WTC11 (cell line): ENCODE data around the gene SERGEF. TPM values are rescaled to one million over a fixed set of nuclear protein-coding genes. Genes with fewer than 3 reads are reported as not detected.

ENCODE experiments used
- ATAC-seq: fragments of 200-7000 bp; cut with Tn5 transposase; 2 replicates; pipeline ENCODE4 v1.10.0; 2021; ENCODE audit warnings: mild to moderate bottlenecking, moderate library complexity
- CTCF ChIA-PET: fragments of 300-600 bp; sonication (Branson Sonifier 250); formaldehyde crosslinking; loops from one replicate; lab custom pipeline; 2021; ENCODE audit warnings: antibody characterized with exemption; lab: Charles Lee
- POLR2A ChIA-PET: fragments of 350-600 bp; sonication (Branson Sonifier 250); formaldehyde crosslinking; loops from one replicate; lab custom pipeline; 2021; ENCODE audit warnings: antibody characterized with exemption; lab: Charles Lee
- DNase-seq: peaks from one replicate; pipeline ENCODE4 v3.0.0; 2021; ENCODE audit warnings: low spot score
- H3K27ac Mint-ChIP-seq: 2 replicates; pipeline ENCODE4 v1.8.0; 2021; ENCODE audit warnings: mixed read lengths
- H3K27me3 Mint-ChIP-seq: 2 replicates; pipeline ENCODE4 v1.8.0; 2021; ENCODE audit warnings: low read depth, mild to moderate bottlenecking, moderate library complexity, mixed read lengths
- H3K36me3 Mint-ChIP-seq: 2 replicates; pipeline ENCODE4 v1.8.0; 2021; ENCODE audit warnings: mixed read lengths
- H3K4me1 Mint-ChIP-seq: 2 replicates; pipeline ENCODE4 v1.8.0; 2022; ENCODE audit warnings: mixed read lengths
- H3K4me3 Mint-ChIP-seq: 2 replicates; pipeline ENCODE4 v1.8.0; 2021; ENCODE audit warnings: mild to moderate bottlenecking, moderate library complexity, mixed read lengths
- H3K9me3 Mint-ChIP-seq: 2 replicates; pipeline ENCODE4 v1.8.0; 2021; ENCODE audit warnings: mixed read lengths
- ATF2 ChIP-seq: sonication (generic); formaldehyde crosslinking; IDR thresholded peaks from 2 replicates; pipeline ENCODE4 v1.8.1; 2022; ENCODE audit warnings: low read depth, missing genetic modification reagents, borderline replicate concordance
- CREM ChIP-seq: sonication (generic); formaldehyde crosslinking; IDR thresholded peaks from 2 replicates; pipeline ENCODE4 v1.8.1; 2022; ENCODE audit warnings: mild to moderate bottlenecking, missing genetic modification reagents, moderate library complexity
- GRHL2 ChIP-seq: fragments of 250-450 bp; sonication (Bioruptor Pico); IDR thresholded peaks from 2 replicates; pipeline ENCODE4 v1.8.0; 2022; ENCODE audit warnings: mild to moderate bottlenecking, moderate library complexity; ENCODE audit not compliant: insufficient replicate concordance, severe bottlenecking
- IRF1 ChIP-seq: sonication (generic); formaldehyde crosslinking; IDR thresholded peaks from 2 replicates; pipeline ENCODE4 v1.8.0; 2023; ENCODE audit warnings: missing genetic modification reagents
- KAT7 ChIP-seq: sonication (generic); formaldehyde crosslinking; IDR thresholded peaks from 2 replicates; pipeline ENCODE4 v1.8.1; 2023; ENCODE audit warnings: missing genetic modification reagents, mild to moderate bottlenecking, borderline replicate concordance
- NFATC4 ChIP-seq: fragments of 250-450 bp; sonication (Bioruptor Pico); IDR thresholded peaks from 2 replicates; pipeline ENCODE4 v1.9.0; 2021; ENCODE audit warnings: mild to moderate bottlenecking
- PRRX2 ChIP-seq: fragments of 250-450 bp; sonication (Bioruptor Pico); IDR thresholded peaks from 2 replicates; pipeline ENCODE4 v1.8.0; 2021; ENCODE audit warnings: mild to moderate bottlenecking
- RORB ChIP-seq: fragments of 250-450 bp; sonication (Bioruptor Pico); IDR thresholded peaks from 2 replicates; pipeline ENCODE4 v1.9.0; 2021; ENCODE audit warnings: mild to moderate bottlenecking
- SMAD4 ChIP-seq: sonication (generic); formaldehyde crosslinking; IDR thresholded peaks from 2 replicates; pipeline ENCODE4 v1.8.0; 2022; ENCODE audit warnings: mild to moderate bottlenecking, missing genetic modification reagents
- ZNF263 ChIP-seq: sonication (generic); formaldehyde crosslinking; IDR thresholded peaks from 2 replicates; pipeline ENCODE4 v1.8.1; 2022; ENCODE audit warnings: low read depth, mild to moderate bottlenecking, moderate library complexity, missing genetic modification reagents
- ZNF317 ChIP-seq: sonication (generic); formaldehyde crosslinking; IDR thresholded peaks from 2 replicates; pipeline ENCODE4 v1.8.1; 2023; ENCODE audit warnings: low read depth, mild to moderate bottlenecking, moderate library complexity, missing genetic modification reagents, borderline replicate concordance
- ZNF425 ChIP-seq: fragments of 250-450 bp; sonication (Bioruptor Pico); conservative IDR thresholded peaks from 2 replicates; pipeline ENCODE4 v1.9.0; 2021; ENCODE audit warnings: mild to moderate bottlenecking
- total RNA-seq: library from RNA; stranded (reverse); gene quantifications from 3 replicates; pipeline ENCODE4 v1.2.3, GENCODE V29; 2021
- TF ChIP-seq, protein P1 (sequence below): fragments of 250-450 bp; sonication (Bioruptor Pico); IDR thresholded peaks from 2 replicates; pipeline ENCODE4 v1.9.0; 2021; ENCODE audit warnings: mild to moderate bottlenecking
- TF ChIP-seq, protein P2 (sequence below): sonication (generic); formaldehyde crosslinking; IDR thresholded peaks from 2 replicates; pipeline ENCODE4 v1.8.0; 2022; ENCODE audit warnings: mild to moderate bottlenecking, missing genetic modification reagents
- TF ChIP-seq, protein P3 (sequence below): sonication (generic); formaldehyde crosslinking; IDR thresholded peaks from 2 replicates; pipeline ENCODE4 v1.8.1; 2023; ENCODE audit warnings: mild to moderate bottlenecking, missing genetic modification reagents
- TF ChIP-seq, protein P4 (sequence below): sonication (generic); formaldehyde crosslinking; IDR thresholded peaks from 2 replicates; pipeline ENCODE4 v1.8.1; 2023; ENCODE audit warnings: mild to moderate bottlenecking, missing genetic modification reagents, borderline replicate concordance

Gene SERGEF
- total RNA-seq, 1 experiment from 2014 or later, result 35.5 TPM

DNA sequence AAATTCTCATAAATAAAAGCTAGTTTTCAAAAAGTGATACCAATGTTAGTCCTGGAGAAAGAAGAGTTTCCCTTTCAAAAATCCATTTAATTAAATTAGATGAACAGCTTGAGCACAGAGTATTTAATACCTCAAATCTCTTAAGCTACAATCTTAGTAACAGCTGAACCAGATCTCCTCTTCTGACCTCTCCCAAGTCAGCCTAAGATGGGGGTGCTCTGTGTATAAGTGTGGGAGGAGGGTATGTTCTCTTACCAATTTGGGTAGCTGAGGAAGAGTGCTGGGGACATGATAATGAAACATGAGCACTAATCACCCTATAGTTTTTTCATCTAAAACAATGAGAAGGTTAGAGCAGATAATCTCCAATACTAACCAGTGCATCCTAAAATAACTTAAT, 23.6 kb upstream of the SERGEF start:
- Mint-ChIP-seq H3K4me3 (no peak overlapping the region), H3K36me3 (no peaks in the 10 kb centered on the region), H3K9me3 (no peaks in the 10 kb centered on the region), H3K27me3 (peaks cover 5% of the 10 kb centered on the region), H3K4me1 (no peaks in the 10 kb centered on the region), H3K27ac (no peak overlapping the region)
- POLR2A ChIA-PET, result no interaction called here
- no peak for ATAC-seq
- TF ChIP-seq, protein P1, sequence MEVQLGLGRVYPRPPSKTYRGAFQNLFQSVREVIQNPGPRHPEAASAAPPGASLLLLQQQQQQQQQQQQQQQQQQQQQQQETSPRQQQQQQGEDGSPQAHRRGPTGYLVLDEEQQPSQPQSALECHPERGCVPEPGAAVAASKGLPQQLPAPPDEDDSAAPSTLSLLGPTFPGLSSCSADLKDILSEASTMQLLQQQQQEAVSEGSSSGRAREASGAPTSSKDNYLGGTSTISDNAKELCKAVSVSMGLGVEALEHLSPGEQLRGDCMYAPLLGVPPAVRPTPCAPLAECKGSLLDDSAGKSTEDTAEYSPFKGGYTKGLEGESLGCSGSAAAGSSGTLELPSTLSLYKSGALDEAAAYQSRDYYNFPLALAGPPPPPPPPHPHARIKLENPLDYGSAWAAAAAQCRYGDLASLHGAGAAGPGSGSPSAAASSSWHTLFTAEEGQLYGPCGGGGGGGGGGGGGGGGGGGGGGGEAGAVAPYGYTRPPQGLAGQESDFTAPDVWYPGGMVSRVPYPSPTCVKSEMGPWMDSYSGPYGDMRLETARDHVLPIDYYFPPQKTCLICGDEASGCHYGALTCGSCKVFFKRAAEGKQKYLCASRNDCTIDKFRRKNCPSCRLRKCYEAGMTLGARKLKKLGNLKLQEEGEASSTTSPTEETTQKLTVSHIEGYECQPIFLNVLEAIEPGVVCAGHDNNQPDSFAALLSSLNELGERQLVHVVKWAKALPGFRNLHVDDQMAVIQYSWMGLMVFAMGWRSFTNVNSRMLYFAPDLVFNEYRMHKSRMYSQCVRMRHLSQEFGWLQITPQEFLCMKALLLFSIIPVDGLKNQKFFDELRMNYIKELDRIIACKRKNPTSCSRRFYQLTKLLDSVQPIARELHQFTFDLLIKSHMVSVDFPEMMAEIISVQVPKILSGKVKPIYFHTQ (CRISPR knock-in tag), result no peak
- TF ChIP-seq KAT7 (CRISPR knock-in tag) (no peak), ZNF263 (no peak), PRRX2 (CRISPR knock-in tag) (no peak), RORB (no peak), ZNF425 (no peak), NFATC4 (CRISPR knock-in tag) (no peak), GRHL2 (CRISPR knock-in tag) (no peak), CREM (no peak), ATF2 (CRISPR knock-in tag) (no peak), IRF1 (CRISPR knock-in tag) (no peak), ZNF317 (no peak), SMAD4 (CRISPR knock-in tag) (no peak)
- TF ChIP-seq, protein P2, sequence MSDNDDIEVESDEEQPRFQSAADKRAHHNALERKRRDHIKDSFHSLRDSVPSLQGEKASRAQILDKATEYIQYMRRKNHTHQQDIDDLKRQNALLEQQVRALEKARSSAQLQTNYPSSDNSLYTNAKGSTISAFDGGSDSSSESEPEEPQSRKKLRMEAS (CRISPR knock-in tag), result no peak
- TF ChIP-seq, protein P3, sequence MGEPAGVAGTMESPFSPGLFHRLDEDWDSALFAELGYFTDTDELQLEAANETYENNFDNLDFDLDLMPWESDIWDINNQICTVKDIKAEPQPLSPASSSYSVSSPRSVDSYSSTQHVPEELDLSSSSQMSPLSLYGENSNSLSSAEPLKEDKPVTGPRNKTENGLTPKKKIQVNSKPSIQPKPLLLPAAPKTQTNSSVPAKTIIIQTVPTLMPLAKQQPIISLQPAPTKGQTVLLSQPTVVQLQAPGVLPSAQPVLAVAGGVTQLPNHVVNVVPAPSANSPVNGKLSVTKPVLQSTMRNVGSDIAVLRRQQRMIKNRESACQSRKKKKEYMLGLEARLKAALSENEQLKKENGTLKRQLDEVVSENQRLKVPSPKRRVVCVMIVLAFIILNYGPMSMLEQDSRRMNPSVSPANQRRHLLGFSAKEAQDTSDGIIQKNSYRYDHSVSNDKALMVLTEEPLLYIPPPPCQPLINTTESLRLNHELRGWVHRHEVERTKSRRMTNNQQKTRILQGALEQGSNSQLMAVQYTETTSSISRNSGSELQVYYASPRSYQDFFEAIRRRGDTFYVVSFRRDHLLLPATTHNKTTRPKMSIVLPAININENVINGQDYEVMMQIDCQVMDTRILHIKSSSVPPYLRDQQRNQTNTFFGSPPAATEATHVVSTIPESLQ (CRISPR knock-in tag), result no peak
- TF ChIP-seq, protein P4, sequence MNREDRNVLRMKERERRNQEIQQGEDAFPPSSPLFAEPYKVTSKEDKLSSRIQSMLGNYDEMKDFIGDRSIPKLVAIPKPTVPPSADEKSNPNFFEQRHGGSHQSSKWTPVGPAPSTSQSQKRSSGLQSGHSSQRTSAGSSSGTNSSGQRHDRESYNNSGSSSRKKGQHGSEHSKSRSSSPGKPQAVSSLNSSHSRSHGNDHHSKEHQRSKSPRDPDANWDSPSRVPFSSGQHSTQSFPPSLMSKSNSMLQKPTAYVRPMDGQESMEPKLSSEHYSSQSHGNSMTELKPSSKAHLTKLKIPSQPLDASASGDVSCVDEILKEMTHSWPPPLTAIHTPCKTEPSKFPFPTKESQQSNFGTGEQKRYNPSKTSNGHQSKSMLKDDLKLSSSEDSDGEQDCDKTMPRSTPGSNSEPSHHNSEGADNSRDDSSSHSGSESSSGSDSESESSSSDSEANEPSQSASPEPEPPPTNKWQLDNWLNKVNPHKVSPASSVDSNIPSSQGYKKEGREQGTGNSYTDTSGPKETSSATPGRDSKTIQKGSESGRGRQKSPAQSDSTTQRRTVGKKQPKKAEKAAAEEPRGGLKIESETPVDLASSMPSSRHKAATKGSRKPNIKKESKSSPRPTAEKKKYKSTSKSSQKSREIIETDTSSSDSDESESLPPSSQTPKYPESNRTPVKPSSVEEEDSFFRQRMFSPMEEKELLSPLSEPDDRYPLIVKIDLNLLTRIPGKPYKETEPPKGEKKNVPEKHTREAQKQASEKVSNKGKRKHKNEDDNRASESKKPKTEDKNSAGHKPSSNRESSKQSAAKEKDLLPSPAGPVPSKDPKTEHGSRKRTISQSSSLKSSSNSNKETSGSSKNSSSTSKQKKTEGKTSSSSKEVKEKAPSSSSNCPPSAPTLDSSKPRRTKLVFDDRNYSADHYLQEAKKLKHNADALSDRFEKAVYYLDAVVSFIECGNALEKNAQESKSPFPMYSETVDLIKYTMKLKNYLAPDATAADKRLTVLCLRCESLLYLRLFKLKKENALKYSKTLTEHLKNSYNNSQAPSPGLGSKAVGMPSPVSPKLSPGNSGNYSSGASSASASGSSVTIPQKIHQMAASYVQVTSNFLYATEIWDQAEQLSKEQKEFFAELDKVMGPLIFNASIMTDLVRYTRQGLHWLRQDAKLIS (CRISPR knock-in tag), result no peak
- DNase-seq, result no peak
- CTCF ChIA-PET, result no interaction called here
